Liver (tissue), 9 donors: Measurements from ENCODE around the gene FHOD1. TPM values are rescaled to one million over a fixed set of nuclear protein-coding genes. Genes with fewer than 3 reads are reported as not detected.

ENCODE experiments used
- DNase-seq: peaks from one replicate; pipeline ENCODE4 v3.0.0-alpha.2; 2017; ENCODE audit warnings: low spot score
- H3K27ac ChIP-seq, 2 donors: one replicate each; pipeline ENCODE4 v1.7.0; 2013; ENCODE audit warnings: inconsistent platforms in 2 of 2, low read length in 2 of 2, control low read depth in 1 of 2, low read depth in 1 of 2, mild to moderate bottlenecking in 1 of 2
- H3K27me3 ChIP-seq, 4 donors: one replicate each; pipeline versions ENCODE4 v1.6.1 to v1.7.0; 2013; ENCODE audit warnings: low read length in 3 of 4, inconsistent platforms in 1 of 4, mild to moderate bottlenecking in 1 of 4, moderate library complexity in 1 of 4; ENCODE audit not compliant: control insufficient read depth in 4 of 4, insufficient read depth in 4 of 4
- H3K36me3 ChIP-seq, 4 donors: one replicate each; pipeline versions ENCODE4 v1.6.1 to v1.7.0; 2013; ENCODE audit warnings: low read length in 3 of 4, mild to moderate bottlenecking in 3 of 4, low read depth in 1 of 4, moderate library complexity in 1 of 4; ENCODE audit not compliant: control insufficient read depth in 4 of 4, insufficient read depth in 3 of 4
- H3K4me1 ChIP-seq, 4 donors: one replicate each; pipeline versions ENCODE4 v1.6.1 to v1.7.0; 2013; ENCODE audit warnings: low read length in 3 of 4, mild to moderate bottlenecking in 3 of 4, moderate library complexity in 1 of 4; ENCODE audit not compliant: control insufficient read depth in 4 of 4, insufficient read depth in 4 of 4
- H3K4me3 ChIP-seq, 3 donors: one replicate each; pipeline versions ENCODE4 v1.6.1 to v1.7.0; 2013; ENCODE audit warnings: low read length in 3 of 3, control low read depth in 1 of 3, low read depth in 1 of 3, mild to moderate bottlenecking in 1 of 3
- H3K9ac ChIP-seq, 2 donors: one replicate each; pipeline ENCODE4 v1.7.0; 2013; ENCODE audit warnings: low read length in 2 of 2, mild to moderate bottlenecking in 2 of 2, moderate library complexity in 2 of 2, control low read depth in 1 of 2, low read depth in 1 of 2
- H3K9me3 ChIP-seq, 4 donors: one replicate each; pipeline versions ENCODE4 v1.6.1 to v1.7.0; 2013; ENCODE audit warnings: low read length in 3 of 4; ENCODE audit not compliant: control insufficient read depth in 4 of 4
- EGR1 ChIP-seq, 2 donors: IDR thresholded peaks; 2 replicates each; pipeline ENCODE4 v1.6.1; 2016 to 2018; ENCODE audit warnings: antibody characterized with exemption in 2 of 2, low read depth in 2 of 2
- FOXA1 ChIP-seq: IDR thresholded peaks from 2 replicates; pipeline ENCODE4 v1.6.1; 2016; ENCODE audit warnings: antibody characterized with exemption
- FOXA2 ChIP-seq: IDR thresholded peaks from 2 replicates; pipeline ENCODE4 v1.6.1; 2016; ENCODE audit warnings: antibody characterized with exemption
- GABPA ChIP-seq, 2 donors: IDR thresholded peaks in 1 of 2; conservative IDR thresholded peaks in 1 of 2; 2 replicates each; pipeline ENCODE4 v1.6.1; 2016; ENCODE audit warnings: antibody characterized with exemption in 2 of 2, mild to moderate bottlenecking in 1 of 2, moderate library complexity in 1 of 2
- HNF4A ChIP-seq, 2 donors: conservative IDR thresholded peaks; 2 replicates each; pipeline ENCODE4 v1.6.1; 2016; ENCODE audit warnings: antibody characterized with exemption in 2 of 2, mild to moderate bottlenecking in 2 of 2
- HNF4G ChIP-seq: IDR thresholded peaks from 2 replicates; pipeline ENCODE4 v1.6.1; 2016; ENCODE audit warnings: antibody characterized with exemption
- JUND ChIP-seq, 2 donors: IDR thresholded peaks; 2 replicates each; pipeline ENCODE4 v1.6.1; 2016; ENCODE audit warnings: antibody characterized with exemption in 2 of 2
- NR2F2 ChIP-seq: IDR thresholded peaks from 2 replicates; pipeline ENCODE4 v1.6.1; 2016; ENCODE audit warnings: antibody characterized with exemption
- RAD21 ChIP-seq, 2 donors: IDR thresholded peaks; 2 replicates each; pipeline ENCODE4 v1.6.1; 2016; ENCODE audit warnings: antibody characterized with exemption in 2 of 2, mild to moderate bottlenecking in 2 of 2
- REST ChIP-seq: IDR thresholded peaks from 2 replicates; pipeline ENCODE4 v1.6.1; 2016; ENCODE audit warnings: antibody characterized with exemption, mild to moderate bottlenecking
- RXRA ChIP-seq, 2 donors: IDR thresholded peaks; 2 replicates each; pipeline ENCODE4 v1.6.1; 2017 to 2018; ENCODE audit warnings: antibody characterized with exemption in 2 of 2, mild to moderate bottlenecking in 1 of 2
- SP1 ChIP-seq: IDR thresholded peaks from 2 replicates; pipeline ENCODE4 v1.6.1; 2018; ENCODE audit warnings: antibody characterized with exemption, mild to moderate bottlenecking
- TAF1 ChIP-seq: conservative IDR thresholded peaks from 2 replicates; pipeline ENCODE4 v1.6.1; 2016; ENCODE audit warnings: antibody characterized with exemption, mild to moderate bottlenecking
- YY1 ChIP-seq: IDR thresholded peaks from 2 replicates; pipeline ENCODE4 v1.6.1; 2016; ENCODE audit warnings: antibody characterized with exemption, mild to moderate bottlenecking
- WGBS: extraction: QIAGEN DNeasy Blood & Tissue Kit; methylation state at CpG from one replicate; pipeline ENCODE4 v1.1.7; 2013; 5-methylcytosine and 5-hydroxymethylcytosine counted together
- polyA plus RNA-seq, 2 donors: library from polyadenylated mRNA; stranded (reverse) in 1 of 2; unstranded in 1 of 2; fragments of 200-250 nt in 1 of 2; fragments of >200 nt in 1 of 2; fragmentation: Nextera tagmentation in 1 of 2; extraction: Ambion mirVana in 1 of 2; gene quantifications; one replicate each; pipeline versions ENCODE4 v1.2.1 to v1.2.3, GENCODE V29; 2013 to 2015
- total RNA-seq, 2 donors: library from RNA; depleted of rRNA; stranded (reverse); fragments of >200 nt; gene quantifications; one replicate each; pipeline ENCODE4 v1.2.3, GENCODE V29; 2014
- TF ChIP-seq, protein P1 (sequence below): fragments of 150-350 bp; IDR thresholded peaks from 2 replicates; pipeline ENCODE4 v1.5.1; 2017; ENCODE audit warnings: improper control_type of control experiment, low read depth, low read length; ENCODE audit not compliant: missing input control
- TF ChIP-seq, protein P2 (sequence below): IDR thresholded peaks from 2 replicates; pipeline ENCODE4 v1.6.1; 2016; ENCODE audit warnings: antibody characterized with exemption
- TF ChIP-seq, protein P3 (sequence below): IDR thresholded peaks from 2 replicates; pipeline ENCODE4 v1.6.1; 2016; ENCODE audit warnings: antibody characterized with exemption
- donor health status: healthy.
- donor health status: healthy.
- donor health status: healthy.
- donor health status: healthy.
- donor health status: healthy.

Gene FHOD1
- total and polyA plus RNA-seq, 4 donors, result 2.2 to 6.4 (median 4.1) TPM

DNA sequence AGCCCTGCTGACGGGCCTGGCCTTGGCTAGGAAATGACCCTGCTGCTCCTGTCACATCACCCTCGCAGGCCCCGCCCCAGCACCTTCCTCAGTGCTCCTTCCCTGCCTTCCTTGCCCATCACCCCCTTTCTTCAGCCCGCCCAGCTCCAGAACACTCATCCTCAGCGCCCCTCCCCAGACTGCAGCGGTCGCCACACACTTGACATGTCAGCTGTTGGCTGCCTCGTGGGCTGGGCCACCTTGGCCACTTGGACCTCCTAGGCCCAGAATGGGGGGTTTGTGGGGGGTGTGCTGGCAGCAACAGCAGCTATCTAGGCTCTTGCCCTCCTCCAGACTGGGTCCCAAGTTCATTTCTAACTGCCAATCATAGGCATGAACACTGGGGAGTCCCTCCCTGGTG lies 37.7 kb downstream of the FHOD1 start:
- WGBS, result 90% methylated on average over 8 of the region's 8 CpGs
- Histone ChIP-seq H3K27me3 (no peaks in the 10 kb centered on the region), H3K4me1 (peaks cover 18 to 39% (median 34%) of the 10 kb centered on the region in 4 donors), H3K4me3 (no peak overlapping the region), H3K9ac (no peak overlapping the region), H3K27ac (no peak overlapping the region), H3K36me3 (peaks cover 0 to 2% (median 0%) of the 10 kb centered on the region in 4 donors), H3K9me3 (no peaks in the 10 kb centered on the region)
- TF ChIP-seq RXRA (IDR thresholded peaks at IDR 0.05) (no peak), HNF4G (no peak), FOXA2 (no peak), NR2F2 (no peak), GABPA (IDR thresholded peaks at IDR 0.05 in 1 of 2, conservative IDR thresholded peaks at IDR 0.05 in 1 of 2) (no peak), SP1 (no peak), RAD21 (IDR thresholded peaks at IDR 0.05) (no peak), JUND (IDR thresholded peaks at IDR 0.05) (no peak), HNF4A (conservative IDR thresholded peaks at IDR 0.05) (no peak), TAF1 (no peak), FOXA1 (no peak), REST (no peak), YY1 (no peak), EGR1 (IDR thresholded peaks at IDR 0.05; ENCODE audit: low read depth in 2 of 2) (no peak)
- TF ChIP-seq, protein P1, sequence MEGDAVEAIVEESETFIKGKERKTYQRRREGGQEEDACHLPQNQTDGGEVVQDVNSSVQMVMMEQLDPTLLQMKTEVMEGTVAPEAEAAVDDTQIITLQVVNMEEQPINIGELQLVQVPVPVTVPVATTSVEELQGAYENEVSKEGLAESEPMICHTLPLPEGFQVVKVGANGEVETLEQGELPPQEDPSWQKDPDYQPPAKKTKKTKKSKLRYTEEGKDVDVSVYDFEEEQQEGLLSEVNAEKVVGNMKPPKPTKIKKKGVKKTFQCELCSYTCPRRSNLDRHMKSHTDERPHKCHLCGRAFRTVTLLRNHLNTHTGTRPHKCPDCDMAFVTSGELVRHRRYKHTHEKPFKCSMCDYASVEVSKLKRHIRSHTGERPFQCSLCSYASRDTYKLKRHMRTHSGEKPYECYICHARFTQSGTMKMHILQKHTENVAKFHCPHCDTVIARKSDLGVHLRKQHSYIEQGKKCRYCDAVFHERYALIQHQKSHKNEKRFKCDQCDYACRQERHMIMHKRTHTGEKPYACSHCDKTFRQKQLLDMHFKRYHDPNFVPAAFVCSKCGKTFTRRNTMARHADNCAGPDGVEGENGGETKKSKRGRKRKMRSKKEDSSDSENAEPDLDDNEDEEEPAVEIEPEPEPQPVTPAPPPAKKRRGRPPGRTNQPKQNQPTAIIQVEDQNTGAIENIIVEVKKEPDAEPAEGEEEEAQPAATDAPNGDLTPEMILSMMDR, result no peak
- TF ChIP-seq, protein P2, sequence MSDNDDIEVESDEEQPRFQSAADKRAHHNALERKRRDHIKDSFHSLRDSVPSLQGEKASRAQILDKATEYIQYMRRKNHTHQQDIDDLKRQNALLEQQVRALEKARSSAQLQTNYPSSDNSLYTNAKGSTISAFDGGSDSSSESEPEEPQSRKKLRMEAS, result no peak
- TF ChIP-seq, protein P3, sequence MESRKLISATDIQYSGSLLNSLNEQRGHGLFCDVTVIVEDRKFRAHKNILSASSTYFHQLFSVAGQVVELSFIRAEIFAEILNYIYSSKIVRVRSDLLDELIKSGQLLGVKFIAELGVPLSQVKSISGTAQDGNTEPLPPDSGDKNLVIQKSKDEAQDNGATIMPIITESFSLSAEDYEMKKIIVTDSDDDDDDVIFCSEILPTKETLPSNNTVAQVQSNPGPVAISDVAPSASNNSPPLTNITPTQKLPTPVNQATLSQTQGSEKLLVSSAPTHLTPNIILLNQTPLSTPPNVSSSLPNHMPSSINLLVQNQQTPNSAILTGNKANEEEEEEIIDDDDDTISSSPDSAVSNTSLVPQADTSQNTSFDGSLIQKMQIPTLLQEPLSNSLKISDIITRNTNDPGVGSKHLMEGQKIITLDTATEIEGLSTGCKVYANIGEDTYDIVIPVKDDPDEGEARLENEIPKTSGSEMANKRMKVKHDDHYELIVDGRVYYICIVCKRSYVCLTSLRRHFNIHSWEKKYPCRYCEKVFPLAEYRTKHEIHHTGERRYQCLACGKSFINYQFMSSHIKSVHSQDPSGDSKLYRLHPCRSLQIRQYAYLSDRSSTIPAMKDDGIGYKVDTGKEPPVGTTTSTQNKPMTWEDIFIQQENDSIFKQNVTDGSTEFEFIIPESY, result no peak
- no peak for DNase-seq
